Muscle of leg (tissue), 11 donors: ENCODE data around the gene SUFU. TPM values are rescaled to one million over a fixed set of nuclear protein-coding genes. Genes with fewer than 3 reads are reported as not detected.
"Not testable (repeated sequence)": the region's sequence is repeated elsewhere in the genome, so short reads cannot be mapped to it uniquely, and the experiment has no call there.

ENCODE experiments used
- DNase-seq: peaks from one replicate; pipeline ENCODE4 v3.0.0; 2013
- H3K27ac ChIP-seq: one replicate; pipeline ENCODE4 v1.5.1; 2013; ENCODE audit warnings: mild to moderate bottlenecking, low read length, control low read depth
- H3K27me3 ChIP-seq: one replicate; pipeline ENCODE4 v1.6.1; 2013; ENCODE audit warnings: low read length; ENCODE audit not compliant: control insufficient read depth, insufficient read depth
- H3K36me3 ChIP-seq: one replicate; pipeline ENCODE4 v1.6.1; 2013; ENCODE audit warnings: low read length; ENCODE audit not compliant: control insufficient read depth, insufficient read depth
- H3K4me1 ChIP-seq: one replicate; pipeline ENCODE4 v1.6.1; 2013; ENCODE audit warnings: low read length; ENCODE audit not compliant: control insufficient read depth, insufficient read depth
- H3K4me3 ChIP-seq: one replicate; pipeline ENCODE4 v1.5.1; 2013; ENCODE audit warnings: low read length, control low read depth
- H3K9me3 ChIP-seq: replicated peaks from 2 replicates; pipeline ENCODE4 v1.6.1; 2013; ENCODE audit warnings: low read depth, low read length; ENCODE audit not compliant: control insufficient read depth
- WGBS: methylation state at CpG from one replicate; pipeline ENCODE4 v1.1.5; 2013; ENCODE audit warnings: missing lambda C conversion rate; ENCODE audit not compliant: insufficient coverage; 5-methylcytosine and 5-hydroxymethylcytosine counted together
- polyA plus RNA-seq, 8 donors: library from polyadenylated mRNA; unstranded; fragments of 120-200 nt; gene quantifications; one replicate each; pipeline versions ENCODE4 v1.2.1 to v1.2.3, GENCODE V29; 2013; ENCODE audit warnings: inconsistent platforms in 1 of 8, low replicate concordance in 1 of 8; ENCODE audit not compliant: insufficient read length in 8 of 8, insufficient read depth in 1 of 8
- total RNA-seq: library from RNA; stranded (reverse); fragments of 120-200 nt; gene quantifications from one replicate; pipeline ENCODE4 v1.2.4, GENCODE V29; 2013

Gene SUFU
- total and polyA plus RNA-seq, 9 donors = 5.1 to 21.5 (median 17.2) TPM

DNA sequence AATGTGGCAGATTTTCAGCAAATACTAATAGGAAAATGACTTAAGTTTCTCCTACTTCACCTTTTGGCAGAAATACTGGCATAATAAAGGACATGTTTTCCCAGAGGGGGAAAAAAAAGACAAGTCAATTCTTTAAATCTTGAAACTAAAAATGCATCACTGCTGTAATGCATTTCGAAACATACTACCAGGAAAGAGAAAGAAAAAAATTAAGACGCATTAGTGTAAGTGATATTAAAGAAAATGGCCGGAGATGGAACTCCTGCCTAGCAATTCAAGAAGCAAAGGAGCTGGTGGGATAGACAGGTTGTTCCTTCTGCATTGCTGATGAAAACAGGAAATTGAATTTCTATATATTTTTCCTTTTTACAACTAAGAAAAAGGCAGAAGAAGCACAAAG lies 4.4 kb upstream of the SUFU start:
- H3K36me3 ChIP-seq = peaks cover 4% of the 10 kb centered on the region
- WGBS = no CpG with 5 or more reads among the region's 3 CpGs
- H3K4me3 ChIP-seq = no peak overlapping the region
- H3K9me3 ChIP-seq = no peaks in the 10 kb centered on the region
- H3K27me3 ChIP-seq = no peaks in the 10 kb centered on the region
- no peak overlapping the region for H3K27ac ChIP-seq
- H3K4me1 ChIP-seq = peaks cover 13% of the 10 kb centered on the region
- DNase-seq = no peak

GRCh38 chr10:102500686-102501085 lies 3.1 kb upstream of the SUFU start:
- H3K27me3 ChIP-seq, H3K4me3 ChIP-seq, H3K27ac ChIP-seq, H3K36me3 ChIP-seq, H3K9me3 ChIP-seq, DNase-seq: not testable (repeated sequence)
- H3K4me1 ChIP-seq = peaks cover 27% of the 10 kb centered on the region
- 80% methylated on average over 2 of the region's 13 CpGs for WGBS

GRCh38 chr10:102501201-102502028 lies 2.4 kb upstream of the SUFU start:
- WGBS = 1% methylated on average over 20 of the region's 23 CpGs
- DNase-seq = peak; percentile 25
- no peaks in the 10 kb centered on the region for H3K27me3 ChIP-seq
- H3K4me3 ChIP-seq = peak overlapping the region; percentile 100
- no peaks in the 10 kb centered on the region for H3K9me3 ChIP-seq
- peaks cover 5% of the 10 kb centered on the region for H3K36me3 ChIP-seq
- H3K27ac ChIP-seq = peak overlapping the region; percentile 86
- peaks cover 29% of the 10 kb centered on the region for H3K4me1 ChIP-seq

GRCh38 chr10:102502029-102502336 lies 1.8 kb upstream of the SUFU start:
- Histone ChIP-seq H3K36me3 (peaks cover 5% of the 10 kb centered on the region), H3K27me3 (no peaks in the 10 kb centered on the region), H3K4me3 (peak overlapping the region; percentile 100), H3K9me3 (no peaks in the 10 kb centered on the region), H3K27ac (peak overlapping the region; percentile 97), H3K4me1 (peaks cover 29% of the 10 kb centered on the region)
- WGBS = 1% methylated on average over 13 of the region's 19 CpGs
- DNase-seq = peak; percentile 100

GRCh38 chr10:102502337-102503151 lies 1.2 kb upstream of the SUFU start, which contains the start of gene ACTR1A:
Gene ACTR1A (minus strand): TSS chr10:102502712. CDS start chr10:102502647, 65 bp downstream.
- no peaks in the 10 kb centered on the region for H3K9me3 ChIP-seq
- peak within 1 kb of the TSS; percentile 100 for H3K4me3 ChIP-seq
- peaks cover 5% of the 10 kb centered on the region for H3K36me3 ChIP-seq
- DNase-seq = peak; percentile 99
- no peaks in the 10 kb centered on the region for H3K27me3 ChIP-seq
- H3K4me1 ChIP-seq = peaks cover 29% of the 10 kb centered on the region
- WGBS = 0% methylated on average over 30 of the region's 42 CpGs
- peak within 1 kb of the TSS; percentile 97 for H3K27ac ChIP-seq

DNA sequence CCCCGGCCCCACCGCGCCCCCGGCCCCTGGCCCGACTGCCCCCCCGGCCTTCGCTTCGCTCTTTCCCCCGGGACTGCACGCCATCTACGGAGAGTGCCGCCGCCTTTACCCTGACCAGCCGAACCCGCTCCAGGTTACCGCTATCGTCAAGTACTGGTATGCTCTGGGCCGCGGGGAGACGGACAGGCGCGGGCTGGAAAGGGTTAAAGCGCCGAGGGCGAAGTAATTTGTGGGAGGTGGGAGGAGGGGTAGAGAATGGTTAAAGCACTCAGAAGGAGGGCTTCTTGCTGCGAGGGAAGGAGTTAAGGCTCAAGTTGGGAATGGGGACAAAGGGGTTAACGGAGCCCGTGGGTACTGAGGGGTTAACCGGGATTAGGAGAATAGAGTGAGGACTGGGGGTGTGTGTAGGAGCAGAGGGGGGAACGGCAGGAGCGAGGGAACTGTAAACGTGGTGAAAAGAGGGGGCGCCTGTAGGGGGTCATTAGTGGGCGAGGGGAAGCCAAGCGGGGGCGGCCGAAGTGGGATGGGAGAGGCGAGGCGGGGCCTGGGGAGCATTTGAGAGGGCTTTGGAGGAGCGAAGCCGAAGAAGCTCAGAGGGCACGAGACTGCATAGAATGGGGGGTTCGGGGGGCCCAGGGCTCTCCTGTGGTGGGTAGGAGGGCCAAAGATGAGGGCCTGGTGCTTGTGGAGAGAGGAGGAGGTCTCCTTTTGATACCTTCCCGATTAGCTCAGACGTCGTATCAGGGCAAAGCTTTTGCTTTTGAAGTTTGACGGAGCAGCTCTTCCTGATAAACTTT lies 605 bp downstream of the SUFU start:
- Histone ChIP-seq H3K27ac (peak overlapping the region; percentile 72), H3K4me1 (peaks cover 31% of the 10 kb centered on the region), H3K36me3 (peaks cover 18% of the 10 kb centered on the region), H3K4me3 (peak overlapping the region; percentile 67), H3K27me3 (no peaks in the 10 kb centered on the region), H3K9me3 (no peaks in the 10 kb centered on the region)
- peak; percentile 59 for DNase-seq
- WGBS = under 1% methylated on average over 42 of the region's 47 CpGs

DNA sequence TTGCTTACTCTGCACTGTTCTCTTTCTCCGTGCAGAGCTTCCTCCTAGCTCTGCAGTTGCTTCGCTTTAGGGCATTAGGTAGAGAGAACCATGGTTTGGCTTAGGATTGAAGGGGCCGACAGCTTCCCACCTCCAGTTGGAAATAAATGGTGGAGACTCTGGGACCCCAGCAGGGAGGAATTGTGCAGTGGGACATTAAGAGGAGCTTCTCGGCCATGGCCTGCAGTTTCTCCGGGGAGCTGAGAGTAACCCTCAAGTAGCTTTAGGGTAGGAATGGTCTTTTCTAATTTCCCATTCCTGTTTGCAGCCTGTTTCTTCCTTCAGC lies 1.2 kb downstream of the SUFU start:
- H3K4me3 ChIP-seq = peak overlapping the region; percentile 67
- H3K36me3 ChIP-seq = peaks cover 22% of the 10 kb centered on the region
- H3K9me3 ChIP-seq = no peaks in the 10 kb centered on the region
- DNase-seq = no peak
- H3K4me1 ChIP-seq = peaks cover 32% of the 10 kb centered on the region
- H3K27ac ChIP-seq = peak overlapping the region; percentile 72
- WGBS = 0% methylated on average over 1 of the region's 5 CpGs
- H3K27me3 ChIP-seq = no peaks in the 10 kb centered on the region

DNA sequence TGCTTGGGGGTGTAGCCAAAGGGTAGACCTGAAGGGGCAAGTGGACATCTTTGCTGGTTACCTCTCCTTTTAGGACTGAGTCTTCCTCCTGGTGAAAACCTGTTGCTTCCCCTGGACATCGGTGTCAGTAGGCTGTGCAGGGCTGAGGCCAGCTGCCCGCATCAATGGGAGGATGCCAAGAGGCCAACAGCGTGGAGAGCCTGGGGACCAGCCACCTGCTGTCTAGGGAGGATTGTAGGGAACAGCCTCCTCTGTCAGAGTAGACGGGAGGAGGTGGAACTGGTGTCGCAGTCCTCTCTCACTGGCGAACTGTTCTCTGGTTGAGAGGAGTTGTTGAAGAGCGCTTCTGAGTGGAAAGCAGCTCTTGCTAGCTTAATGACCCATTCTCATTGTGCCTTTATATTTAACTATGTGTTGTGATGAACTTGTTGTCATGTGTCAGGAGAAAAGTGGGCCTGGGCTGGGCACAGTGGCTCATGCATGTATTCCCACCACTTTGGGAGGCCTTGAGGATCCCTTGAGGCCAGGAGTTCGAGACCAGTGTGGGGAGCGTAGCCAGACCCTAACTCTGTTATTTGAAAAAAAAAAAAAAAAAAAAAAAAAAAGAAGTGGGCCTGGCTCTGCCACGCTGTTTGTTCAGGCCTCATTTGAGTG lies 1.8 kb downstream of the SUFU start:
- peak; percentile 62 for DNase-seq
- no peaks in the 10 kb centered on the region for H3K9me3 ChIP-seq
- WGBS = 28% methylated on average over 4 of the region's 10 CpGs
- H3K27ac ChIP-seq = no peak overlapping the region
- H3K4me3 ChIP-seq = peak overlapping the region; percentile 67
- peaks cover 22% of the 10 kb centered on the region for H3K36me3 ChIP-seq
- H3K4me1 ChIP-seq = peaks cover 31% of the 10 kb centered on the region
- no peaks in the 10 kb centered on the region for H3K27me3 ChIP-seq

DNA sequence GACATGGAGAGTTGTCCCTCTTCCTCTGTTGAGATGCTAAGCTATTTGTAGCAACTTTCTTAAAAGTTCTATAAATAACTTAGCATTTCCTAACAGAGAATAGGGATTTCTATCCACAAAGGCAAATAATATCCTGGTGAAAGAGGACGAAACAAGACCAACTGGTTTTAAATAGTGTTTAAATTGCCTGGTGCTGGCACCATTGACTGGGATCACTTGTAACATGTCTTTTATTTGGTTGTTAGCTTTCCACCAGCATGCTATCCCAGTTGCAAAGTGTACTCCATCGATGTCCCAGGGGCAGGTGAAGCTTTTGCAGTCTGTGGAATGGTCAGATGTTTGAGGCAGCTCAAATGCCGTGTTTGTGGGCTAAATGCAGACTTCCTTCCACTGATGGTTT lies 3.7 kb downstream of the SUFU start:
- no CpG with 5 or more reads among the region's 3 CpGs for WGBS
- H3K27me3 ChIP-seq = no peaks in the 10 kb centered on the region
- peaks cover 28% of the 10 kb centered on the region for H3K4me1 ChIP-seq
- no peak overlapping the region for H3K27ac ChIP-seq
- DNase-seq = no peak
- no peak overlapping the region for H3K4me3 ChIP-seq
- H3K9me3 ChIP-seq = no peaks in the 10 kb centered on the region
- H3K36me3 ChIP-seq = peaks cover 31% of the 10 kb centered on the region
